Measurements from ENCODE around the gene PCDH9.

The PCDH9 gene

DNA sequence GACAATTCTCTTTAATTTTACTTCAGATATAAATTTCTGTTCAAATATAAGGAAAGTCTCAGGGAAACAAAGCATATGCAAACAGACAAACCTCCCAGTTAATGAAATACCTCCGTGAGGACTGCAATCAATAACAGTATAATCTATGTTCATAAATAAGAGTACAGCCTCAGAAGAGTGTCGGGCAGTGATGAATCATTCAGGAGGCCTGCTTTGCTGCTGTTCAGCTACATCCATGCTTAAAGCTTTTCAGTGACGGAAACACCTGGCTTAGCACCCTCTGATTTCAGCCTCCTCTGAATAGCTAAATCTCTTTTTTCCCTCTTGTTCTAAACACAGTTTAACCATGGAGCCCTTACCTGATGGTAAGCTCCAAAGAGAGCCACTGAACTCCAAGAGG is 69.0 kb downstream of the PCDH9 start:
- DNase-seq (ENCODE audit: low read depth in 1 of 2, low spot score in 1 of 2), result no peak
- no peak for TF ChIP-seq POLR2AphosphoS5 (IDR thresholded peaks at IDR 0.05; ENCODE audit: low read depth)
- no peak for TF ChIP-seq REST (IDR thresholded peaks at IDR 0.05; ENCODE audit: insufficient replicate concordance, low read depth)
- no peak for TF ChIP-seq SPI1 (IDR thresholded peaks at IDR 0.05; ENCODE audit: borderline replicate concordance, low read depth)
- TF ChIP-seq GABPA (IDR thresholded peaks at IDR 0.05; ENCODE audit: low read depth), result no peak
- TF ChIP-seq, protein P1, sequence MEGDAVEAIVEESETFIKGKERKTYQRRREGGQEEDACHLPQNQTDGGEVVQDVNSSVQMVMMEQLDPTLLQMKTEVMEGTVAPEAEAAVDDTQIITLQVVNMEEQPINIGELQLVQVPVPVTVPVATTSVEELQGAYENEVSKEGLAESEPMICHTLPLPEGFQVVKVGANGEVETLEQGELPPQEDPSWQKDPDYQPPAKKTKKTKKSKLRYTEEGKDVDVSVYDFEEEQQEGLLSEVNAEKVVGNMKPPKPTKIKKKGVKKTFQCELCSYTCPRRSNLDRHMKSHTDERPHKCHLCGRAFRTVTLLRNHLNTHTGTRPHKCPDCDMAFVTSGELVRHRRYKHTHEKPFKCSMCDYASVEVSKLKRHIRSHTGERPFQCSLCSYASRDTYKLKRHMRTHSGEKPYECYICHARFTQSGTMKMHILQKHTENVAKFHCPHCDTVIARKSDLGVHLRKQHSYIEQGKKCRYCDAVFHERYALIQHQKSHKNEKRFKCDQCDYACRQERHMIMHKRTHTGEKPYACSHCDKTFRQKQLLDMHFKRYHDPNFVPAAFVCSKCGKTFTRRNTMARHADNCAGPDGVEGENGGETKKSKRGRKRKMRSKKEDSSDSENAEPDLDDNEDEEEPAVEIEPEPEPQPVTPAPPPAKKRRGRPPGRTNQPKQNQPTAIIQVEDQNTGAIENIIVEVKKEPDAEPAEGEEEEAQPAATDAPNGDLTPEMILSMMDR (IDR thresholded peaks at IDR 0.05; ENCODE audit: insufficient read depth, low read length), result no peak
- no peak overlapping the region for H3K27ac ChIP-seq (replicated peaks)
- no peaks in the 10 kb centered on the region for H3K27me3 ChIP-seq (ENCODE audit: insufficient read depth, poor library complexity, severe bottlenecking)
- H3K4me3 ChIP-seq (replicated peaks; ENCODE audit: insufficient read depth, low read length), result no peak overlapping the region

DNA sequence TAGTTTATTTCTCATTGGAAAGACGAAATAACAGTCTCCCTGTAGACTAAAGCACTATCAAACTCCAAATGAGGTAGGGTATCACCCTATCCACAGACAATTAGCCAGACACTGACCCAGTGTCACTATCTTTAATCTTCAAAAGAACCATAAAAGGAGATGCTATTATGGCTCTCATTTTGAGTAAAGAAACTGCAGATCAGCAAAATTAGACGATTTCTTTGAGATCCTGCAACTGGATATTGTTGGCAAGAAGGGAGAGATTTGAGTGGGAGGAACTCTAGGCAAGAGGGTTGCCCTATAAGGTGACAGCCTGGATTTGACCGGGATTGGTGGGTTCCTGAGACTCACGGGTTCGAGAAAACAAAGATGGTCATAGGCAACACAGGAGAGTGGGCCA is 71.2 kb downstream of the PCDH9 start:
- DNase-seq (ENCODE audit: low read depth in 1 of 2, low spot score in 1 of 2), result no peak
- Histone ChIP-seq H3K4me3 (replicated peaks; ENCODE audit: insufficient read depth, low read length) (no peak overlapping the region), H3K27me3 (ENCODE audit: insufficient read depth, poor library complexity, severe bottlenecking) (no peaks in the 10 kb centered on the region), H3K27ac (replicated peaks) (no peak overlapping the region)
- TF ChIP-seq GABPA (IDR thresholded peaks at IDR 0.05; ENCODE audit: low read depth), result no peak
- no peak for TF ChIP-seq POLR2AphosphoS5 (IDR thresholded peaks at IDR 0.05; ENCODE audit: low read depth)
- TF ChIP-seq SPI1 (IDR thresholded peaks at IDR 0.05; ENCODE audit: borderline replicate concordance, low read depth), result no peak
- TF ChIP-seq REST (IDR thresholded peaks at IDR 0.05; ENCODE audit: insufficient replicate concordance, low read depth), result no peak
- TF ChIP-seq, protein P1 (IDR thresholded peaks at IDR 0.05; ENCODE audit: insufficient read depth, low read length), result no peak

DNA sequence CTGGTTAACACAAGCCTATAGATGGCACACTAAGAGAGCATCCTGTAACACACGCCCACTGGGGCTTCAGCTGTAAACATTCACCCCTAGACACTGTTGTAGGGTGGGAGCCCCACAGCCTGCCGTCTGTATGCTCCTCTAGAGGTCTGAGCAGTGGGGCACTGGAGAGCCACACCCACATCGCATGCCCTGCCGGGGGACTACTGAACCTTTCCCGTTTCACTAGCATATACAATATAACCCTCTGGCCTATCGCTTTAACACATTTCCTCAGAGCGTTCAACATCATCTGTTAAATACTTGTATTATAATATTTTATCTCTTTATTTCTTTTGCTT is 73.4 kb downstream of the PCDH9 start:
- Histone ChIP-seq H3K27ac (replicated peaks) (no peak overlapping the region), H3K27me3 (ENCODE audit: insufficient read depth, poor library complexity, severe bottlenecking) (no peaks in the 10 kb centered on the region), H3K4me3 (replicated peaks; ENCODE audit: insufficient read depth, low read length) (no peak overlapping the region)
- no peak for DNase-seq (ENCODE audit: low read depth in 1 of 2, low spot score in 1 of 2)
- TF ChIP-seq GABPA (IDR thresholded peaks at IDR 0.05; ENCODE audit: low read depth), result no peak
- no peak for TF ChIP-seq SPI1 (IDR thresholded peaks at IDR 0.05; ENCODE audit: borderline replicate concordance, low read depth)
- no peak for TF ChIP-seq POLR2AphosphoS5 (IDR thresholded peaks at IDR 0.05; ENCODE audit: low read depth)
- TF ChIP-seq REST (IDR thresholded peaks at IDR 0.05; ENCODE audit: insufficient replicate concordance, low read depth), result no peak
- TF ChIP-seq, protein P1 (IDR thresholded peaks at IDR 0.05; ENCODE audit: insufficient read depth, low read length), result no peak
